ENCODE measurements around the gene CD200R1L. TPM values are rescaled to one million over a fixed set of nuclear protein-coding genes. Genes with fewer than 3 reads are reported as not detected.

The CD200R1L gene
- total RNA-seq, 5 donors from 2014 or later (not counting 1 experiment from before 2014, with no cell fraction given), result not detected

DNA sequence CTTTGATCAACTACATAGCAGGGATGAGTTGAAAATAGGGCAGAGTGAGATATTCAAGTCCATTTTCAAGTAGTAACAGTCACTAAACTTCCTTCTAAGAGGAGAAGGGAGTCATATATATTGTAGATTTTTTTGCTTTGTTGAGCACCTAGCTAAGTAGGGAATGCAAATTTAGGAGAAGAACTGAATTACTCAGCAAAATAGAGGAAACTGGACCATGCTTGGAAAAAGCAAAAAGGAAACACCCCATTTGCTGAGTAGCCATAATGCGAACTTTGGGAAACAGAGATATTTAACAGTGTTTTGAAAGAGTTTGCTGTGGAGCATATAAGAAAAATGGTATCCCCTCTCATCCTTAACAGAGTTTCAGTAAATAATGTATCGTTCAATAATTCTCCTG, 54.9 kb downstream of the CD200R1L start:
- H3K27ac Mint-ChIP-seq, result no peak overlapping the region
- peaks cover 6% of the 10 kb centered on the region for H3K36me3 Mint-ChIP-seq
- peaks cover 15 to 27% of the 10 kb centered on the region in 2 experiments for H3K4me1 ChIP-seq (ENCODE audit: control insufficient read depth in 1 of 2, extremely low read depth in 1 of 2, insufficient read depth in 2 of 2, low read length in 2 of 2)
- H3K4me3 ChIP-seq (ENCODE audit: control insufficient read depth in 1 of 2, extremely low read depth in 1 of 2, low read length in 1 of 2), result no peak overlapping the region
- ChIA-PET POLR2A (no interaction called here), CTCF (no interaction called here)
- DNase-seq (no peak), ATAC-seq (replicated peaks in 1 of 4) (no peak)
- H3K4me1 Mint-ChIP-seq, result peaks cover 30 to 36% (median 34%) of the 10 kb centered on the region in 3 donors
- H3K36me3 ChIP-seq (ENCODE audit: control insufficient read depth in 2 of 2, extremely low read depth in 1 of 2, insufficient read depth in 1 of 2, low read length in 1 of 2), result no peaks in the 10 kb centered on the region
- H3K4me3 Mint-ChIP-seq, result no peak overlapping the region
- H3K9me3 ChIP-seq, result no peaks in the 10 kb centered on the region
- no peaks in the 10 kb centered on the region for H3K27me3 ChIP-seq (replicated peaks in 1 of 2; ENCODE audit: control insufficient read depth in 2 of 2, extremely low read depth in 1 of 2, insufficient read depth in 2 of 2, low read length in 1 of 2)
- H3K9me3 Mint-ChIP-seq, result peaks cover 3 to 15% (median 10%) of the 10 kb centered on the region in 3 donors
- no CpG with 5 or more reads among the region's 2 CpGs for WGBS (ENCODE audit: insufficient coverage)
- H3K27me3 Mint-ChIP-seq, result no peaks in the 10 kb centered on the region
- H3K27ac ChIP-seq (ENCODE audit: low read length), result no peak overlapping the region

DNA sequence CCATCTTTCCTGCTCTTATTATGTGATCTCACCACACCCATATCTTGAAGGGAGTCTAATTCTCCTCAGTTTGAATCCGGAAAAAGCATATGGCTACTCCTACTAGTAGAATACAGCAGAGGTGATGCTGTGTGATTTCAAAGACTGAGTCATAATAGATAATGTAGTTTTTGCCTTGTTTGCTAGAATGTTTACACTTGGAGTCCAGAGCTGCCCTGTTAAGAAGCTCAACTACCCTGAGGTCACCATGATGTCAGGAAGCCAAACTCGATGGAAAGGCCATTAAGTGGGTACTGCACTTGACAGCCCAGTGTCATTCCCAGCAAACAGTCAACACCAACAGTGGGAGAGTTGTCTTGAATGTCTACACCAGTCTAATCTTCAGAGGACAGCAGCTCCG, 56.9 kb downstream of the CD200R1L start:
- no peak overlapping the region for H3K4me3 Mint-ChIP-seq
- ChIA-PET CTCF (interaction anchor here in 1 of 2 donors (0.6 kb wide), 1 partner anchor 9 kb away, joined by 3 read pairs; no protein-coding TSS in a partner anchor), POLR2A (interaction anchor here in 1 of 2 donors (0.7 kb wide), 1 partner anchor 443 kb away, joined by 3 read pairs; no protein-coding TSS in a partner anchor)
- no peaks in the 10 kb centered on the region for H3K27me3 Mint-ChIP-seq
- no CpG with 5 or more reads among the region's 3 CpGs for WGBS (ENCODE audit: insufficient coverage)
- Histone ChIP-seq H3K4me1 (ENCODE audit: control insufficient read depth in 1 of 2, extremely low read depth in 1 of 2, insufficient read depth in 2 of 2, low read length in 2 of 2) (peaks cover 14 to 16% of the 10 kb centered on the region in 2 experiments), H3K9me3 (no peaks in the 10 kb centered on the region), H3K27ac (ENCODE audit: low read length) (no peak overlapping the region), H3K4me3 (ENCODE audit: control insufficient read depth in 1 of 2, extremely low read depth in 1 of 2, low read length in 1 of 2) (no peak overlapping the region), H3K36me3 (ENCODE audit: control insufficient read depth in 2 of 2, extremely low read depth in 1 of 2, insufficient read depth in 1 of 2, low read length in 1 of 2) (no peaks in the 10 kb centered on the region), H3K27me3 (replicated peaks in 1 of 2; ENCODE audit: control insufficient read depth in 2 of 2, extremely low read depth in 1 of 2, insufficient read depth in 2 of 2, low read length in 1 of 2) (no peaks in the 10 kb centered on the region)
- peaks cover 6% of the 10 kb centered on the region for H3K36me3 Mint-ChIP-seq
- DNase-seq (no peak), ATAC-seq (replicated peaks in 1 of 4) (no peak)
- H3K27ac Mint-ChIP-seq, result no peak overlapping the region
- H3K4me1 Mint-ChIP-seq, result peaks cover 20 to 23% (median 23%) of the 10 kb centered on the region in 3 donors
- peaks cover 3 to 15% (median 10%) of the 10 kb centered on the region in 3 donors for H3K9me3 Mint-ChIP-seq

DNA sequence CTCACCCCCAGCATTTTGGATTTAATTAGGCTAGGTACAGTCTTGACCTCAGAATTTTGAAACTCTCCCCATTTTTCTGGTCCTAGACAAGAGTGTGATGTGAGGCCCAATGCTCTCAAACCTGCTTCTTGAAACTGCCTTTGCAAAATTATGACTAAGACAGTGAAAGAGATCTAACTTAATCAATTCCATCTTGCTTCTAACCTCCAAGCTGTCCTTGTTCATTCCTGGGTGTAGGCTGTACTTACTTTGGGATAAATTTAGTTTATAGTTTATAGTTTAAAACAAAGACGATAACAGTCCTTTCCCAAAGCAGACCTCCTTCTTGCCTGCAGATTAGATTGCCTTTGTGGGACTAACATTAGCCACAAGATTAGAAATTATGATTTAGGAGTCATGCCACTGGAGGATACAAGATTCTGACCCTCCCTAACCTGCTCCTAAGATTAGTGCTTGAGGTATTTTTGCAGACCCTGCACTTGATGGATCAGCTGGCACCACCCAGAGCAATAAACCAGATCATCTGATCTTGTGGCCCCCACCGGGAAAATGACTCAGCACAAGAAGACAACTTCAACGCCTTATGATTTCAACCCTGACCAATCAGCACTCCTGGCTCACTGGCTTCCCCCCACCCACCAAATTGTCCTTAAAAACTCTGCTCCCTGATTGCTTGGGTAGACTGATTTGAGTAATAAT, 59.6 kb downstream of the CD200R1L start:
- H3K9me3 Mint-ChIP-seq, result peaks cover 3 to 15% (median 10%) of the 10 kb centered on the region in 3 donors
- POLR2A ChIA-PET, result no interaction called here
- H3K36me3 Mint-ChIP-seq, result peaks cover 6% of the 10 kb centered on the region
- no CpG with 5 or more reads among the region's 3 CpGs for WGBS (ENCODE audit: insufficient coverage)
- H3K4me3 ChIP-seq (ENCODE audit: control insufficient read depth in 1 of 2, extremely low read depth in 1 of 2, low read length in 1 of 2), result no peak overlapping the region
- no peak overlapping the region for H3K27ac ChIP-seq (ENCODE audit: low read length)
- H3K27me3 ChIP-seq (replicated peaks in 1 of 2; ENCODE audit: control insufficient read depth in 2 of 2, extremely low read depth in 1 of 2, insufficient read depth in 2 of 2, low read length in 1 of 2), result no peaks in the 10 kb centered on the region
- H3K4me1 Mint-ChIP-seq, result peaks cover 0 to 3% (median 0%) of the 10 kb centered on the region in 3 donors
- no peak overlapping the region for H3K27ac Mint-ChIP-seq
- H3K9me3 ChIP-seq, result no peaks in the 10 kb centered on the region
- DNase-seq, result no peak
- CTCF ChIA-PET, result no interaction called here
- ATAC-seq (replicated peaks in 1 of 4), result no peak
- no peaks in the 10 kb centered on the region for H3K36me3 ChIP-seq (ENCODE audit: control insufficient read depth in 2 of 2, extremely low read depth in 1 of 2, insufficient read depth in 1 of 2, low read length in 1 of 2)
- H3K4me1 ChIP-seq (ENCODE audit: control insufficient read depth in 1 of 2, extremely low read depth in 1 of 2, insufficient read depth in 2 of 2, low read length in 2 of 2), result no peaks in the 10 kb centered on the region
- H3K4me3 Mint-ChIP-seq, result no peak overlapping the region
- no peaks in the 10 kb centered on the region for H3K27me3 Mint-ChIP-seq

DNA sequence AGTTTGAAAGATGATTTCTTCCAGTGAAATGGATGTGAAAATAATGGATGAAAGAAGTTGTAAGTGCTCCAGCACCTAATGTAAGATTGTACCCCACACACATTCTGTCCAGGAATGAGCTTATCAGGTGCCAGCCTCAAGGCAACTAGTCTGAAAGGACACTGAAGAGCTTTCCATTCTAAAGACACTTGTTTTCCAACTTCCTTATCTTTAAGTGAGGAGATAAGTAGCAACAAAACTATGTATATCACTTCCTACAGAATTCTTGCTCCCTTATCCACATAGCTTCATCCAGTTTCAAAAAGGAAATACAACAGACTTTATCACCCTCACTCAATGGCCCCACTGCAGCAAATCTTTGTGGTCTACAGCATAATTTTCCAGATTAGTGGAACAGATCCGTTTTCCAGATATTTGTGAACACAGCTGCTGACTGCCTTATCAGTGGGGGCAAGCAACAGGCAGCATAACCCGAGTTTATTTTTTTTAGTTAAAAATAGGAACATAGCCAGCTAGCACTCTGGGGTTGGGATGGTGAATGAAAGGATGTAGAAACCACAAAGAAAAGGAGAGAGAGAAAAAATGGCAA, 60.6 kb downstream of the CD200R1L start:
- H3K4me3 Mint-ChIP-seq, result no peak overlapping the region
- no peaks in the 10 kb centered on the region for H3K4me1 Mint-ChIP-seq
- POLR2A ChIA-PET, result no interaction called here
- CTCF ChIA-PET, result interaction anchor here in 1 of 2 donors (0.8 to 1.8 kb wide), 2 partner anchors 9 to 51 kb away, joined by 3 to 7 read pairs; no protein-coding TSS in a partner anchor
- DNase-seq, result no peak
- Histone ChIP-seq H3K4me1 (ENCODE audit: control insufficient read depth in 1 of 2, extremely low read depth in 1 of 2, insufficient read depth in 2 of 2, low read length in 2 of 2) (no peaks in the 10 kb centered on the region), H3K9me3 (no peaks in the 10 kb centered on the region), H3K4me3 (ENCODE audit: control insufficient read depth in 1 of 2, extremely low read depth in 1 of 2, low read length in 1 of 2) (no peak overlapping the region), H3K27ac (ENCODE audit: low read length) (no peak overlapping the region), H3K36me3 (ENCODE audit: control insufficient read depth in 2 of 2, extremely low read depth in 1 of 2, insufficient read depth in 1 of 2, low read length in 1 of 2) (no peaks in the 10 kb centered on the region), H3K27me3 (replicated peaks in 1 of 2; ENCODE audit: control insufficient read depth in 2 of 2, extremely low read depth in 1 of 2, insufficient read depth in 2 of 2, low read length in 1 of 2) (no peaks in the 10 kb centered on the region)
- no peak overlapping the region for H3K27ac Mint-ChIP-seq
- WGBS (ENCODE audit: insufficient coverage), result 9% methylated on average over 1 of the region's 2 CpGs
- ATAC-seq (replicated peaks in 1 of 4), result no peak
- peaks cover 6% of the 10 kb centered on the region for H3K36me3 Mint-ChIP-seq
- peaks cover 3 to 15% (median 10%) of the 10 kb centered on the region in 3 donors for H3K9me3 Mint-ChIP-seq
- no peaks in the 10 kb centered on the region for H3K27me3 Mint-ChIP-seq

GRCh38 chr3:112785321-112786001, 61.2 kb downstream of the CD200R1L start:
- no peak overlapping the region for H3K27ac ChIP-seq (ENCODE audit: low read length)
- 95% methylated on average over 4 of the region's 9 CpGs for WGBS (ENCODE audit: insufficient coverage)
- ChIA-PET CTCF (interaction anchor here in 1 of 2 donors (0.8 to 1.8 kb wide), 3 partner anchors 9 to 51 kb away, joined by 3 to 7 read pairs (median 3); no protein-coding TSS in a partner anchor), POLR2A (no interaction called here)
- no peaks in the 10 kb centered on the region for H3K27me3 ChIP-seq (replicated peaks in 1 of 2; ENCODE audit: control insufficient read depth in 2 of 2, extremely low read depth in 1 of 2, insufficient read depth in 2 of 2, low read length in 1 of 2)
- Mint-ChIP-seq H3K4me3 (no peak overlapping the region), H3K9me3 (peaks cover 3 to 15% (median 10%) of the 10 kb centered on the region in 3 donors), H3K4me1 (no peaks in the 10 kb centered on the region), H3K27ac (no peak overlapping the region), H3K36me3 (peaks cover 6% of the 10 kb centered on the region), H3K27me3 (no peaks in the 10 kb centered on the region)
- no peaks in the 10 kb centered on the region for H3K4me1 ChIP-seq (ENCODE audit: control insufficient read depth in 1 of 2, extremely low read depth in 1 of 2, insufficient read depth in 2 of 2, low read length in 2 of 2)
- ATAC-seq (replicated peaks in 1 of 4) (no peak), DNase-seq (no peak)
- no peaks in the 10 kb centered on the region for H3K36me3 ChIP-seq (ENCODE audit: control insufficient read depth in 2 of 2, extremely low read depth in 1 of 2, insufficient read depth in 1 of 2, low read length in 1 of 2)
- no peak overlapping the region for H3K4me3 ChIP-seq (ENCODE audit: control insufficient read depth in 1 of 2, extremely low read depth in 1 of 2, low read length in 1 of 2)
- H3K9me3 ChIP-seq, result no peaks in the 10 kb centered on the region

DNA sequence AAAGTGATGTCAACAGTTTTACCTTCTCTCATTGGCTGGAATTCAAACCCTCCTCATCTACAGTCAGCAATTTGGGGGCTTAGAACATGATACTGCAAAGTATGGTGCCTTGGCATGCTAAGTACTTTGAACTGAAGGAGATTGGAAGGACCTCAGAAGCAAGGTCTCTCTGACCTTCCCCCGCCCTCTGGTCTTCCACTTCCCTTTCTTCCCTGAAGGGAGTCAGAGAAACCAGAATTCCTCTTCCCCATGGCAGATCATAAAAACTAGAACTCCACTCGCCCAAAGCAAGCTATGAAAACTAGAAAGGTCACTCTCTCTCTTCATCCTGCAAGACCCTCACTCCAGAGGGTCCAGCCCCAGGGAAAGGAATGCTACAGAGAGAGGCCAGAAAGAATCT, 64.2 kb downstream of the CD200R1L start:
- H3K36me3 ChIP-seq (ENCODE audit: control insufficient read depth in 2 of 2, extremely low read depth in 1 of 2, insufficient read depth in 1 of 2, low read length in 1 of 2), result no peaks in the 10 kb centered on the region
- ChIA-PET CTCF (interaction anchor here in 1 of 2 donors (0.6 kb wide), 1 partner anchor 48 kb away, joined by 5 read pairs; no protein-coding TSS in a partner anchor), POLR2A (interaction anchor here in 1 of 2 donors (0.5 kb wide), 1 partner anchor 200 kb away, joined by 5 read pairs; no protein-coding TSS in a partner anchor)
- no peak for DNase-seq
- 67% methylated on average over 1 of the region's 2 CpGs for WGBS (ENCODE audit: insufficient coverage)
- no peaks in the 10 kb centered on the region for H3K9me3 ChIP-seq
- no peak for ATAC-seq (replicated peaks in 1 of 4)
- Mint-ChIP-seq H3K4me1 (peaks cover 0 to 4% (median 0%) of the 10 kb centered on the region in 3 donors), H3K4me3 (no peak overlapping the region), H3K36me3 (no peaks in the 10 kb centered on the region), H3K9me3 (peaks cover under 1 to 6% (median 2%) of the 10 kb centered on the region in 3 donors), H3K27me3 (no peaks in the 10 kb centered on the region), H3K27ac (no peak overlapping the region)
- no peak overlapping the region for H3K4me3 ChIP-seq (ENCODE audit: control insufficient read depth in 1 of 2, extremely low read depth in 1 of 2, low read length in 1 of 2)
- no peaks in the 10 kb centered on the region for H3K4me1 ChIP-seq (ENCODE audit: control insufficient read depth in 1 of 2, extremely low read depth in 1 of 2, insufficient read depth in 2 of 2, low read length in 2 of 2)
- no peaks in the 10 kb centered on the region for H3K27me3 ChIP-seq (replicated peaks in 1 of 2; ENCODE audit: control insufficient read depth in 2 of 2, extremely low read depth in 1 of 2, insufficient read depth in 2 of 2, low read length in 1 of 2)
- no peak overlapping the region for H3K27ac ChIP-seq (ENCODE audit: low read length)

Data from T-cell (primary cell).